ENCODE data around the gene ETDC.
"Not testable (repeated sequence)": the region's sequence is repeated elsewhere in the genome, so short reads cannot be mapped to it uniquely, and the experiment has no call there.

ETDC gene
- 0 reads per million in 9 experiments for total RNA-seq

- Mint-ChIP-seq H3K4me1 (ENCODE audit: low read depth in 2 of 2) (peaks cover 0 to 2% of the 10 kb centered on the region in 2 donors), H3K9me3 (no peaks in the 10 kb centered on the region), H3K27ac (no peak within 1 kb of the TSS), H3K4me3 (no peak within 1 kb of the TSS), H3K36me3 (ENCODE audit: insufficient read depth) (no peaks in the 10 kb centered on the region), H3K27me3 (no peaks in the 10 kb centered on the region)
- ATAC-seq (replicated peaks), result no peak
- no peak for DNase-seq
These were observed at the start of gene ETDC for GRCh38 chrX:135309430-135309923. TSS of gene ETDC (plus strand) at chrX:135309480. CDS start at chrX:135309480, 0 bp downstream.

- H3K9me3 Mint-ChIP-seq; ATAC-seq (replicated peaks); H3K27ac Mint-ChIP-seq; DNase-seq; H3K36me3 Mint-ChIP-seq (ENCODE audit: insufficient read depth); H3K4me3 Mint-ChIP-seq; H3K4me1 Mint-ChIP-seq (ENCODE audit: low read depth in 2 of 2): not testable (repeated sequence)
- peaks cover 18 to 28% of the 10 kb centered on the region in 2 donors for H3K27me3 Mint-ChIP-seq
These were observed 48.3 kb upstream of the ETDC start for GRCh38 chrX:135260976-135261375.

DNA sequence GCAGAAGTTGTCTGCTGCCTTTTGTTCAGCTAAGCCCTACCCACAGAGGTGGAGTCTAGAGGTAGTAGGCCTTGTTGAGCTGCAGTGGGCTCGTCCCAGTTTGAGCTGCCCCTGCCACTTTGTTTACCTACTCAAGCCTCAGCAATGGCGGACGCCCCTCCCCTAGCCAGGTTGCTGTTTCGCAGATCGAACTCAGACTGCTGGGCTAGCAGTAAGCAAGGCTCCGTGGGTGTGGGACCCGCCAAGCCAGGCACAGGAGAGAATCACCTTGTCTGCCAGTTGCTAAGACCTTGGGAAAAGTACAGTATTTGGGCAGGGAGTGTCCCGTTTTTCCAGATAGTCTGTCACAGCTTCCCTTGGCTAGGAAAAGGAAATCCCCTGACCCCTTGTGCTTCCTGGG lies 45.9 kb upstream of the ETDC start:
- H3K4me1 Mint-ChIP-seq (ENCODE audit: low read depth in 2 of 2); ATAC-seq (replicated peaks); DNase-seq; H3K9me3 Mint-ChIP-seq; H3K36me3 Mint-ChIP-seq (ENCODE audit: insufficient read depth); H3K4me3 Mint-ChIP-seq; H3K27ac Mint-ChIP-seq: not testable (repeated sequence)
- H3K27me3 Mint-ChIP-seq, result peaks cover 18 to 28% of the 10 kb centered on the region in 2 donors

DNA sequence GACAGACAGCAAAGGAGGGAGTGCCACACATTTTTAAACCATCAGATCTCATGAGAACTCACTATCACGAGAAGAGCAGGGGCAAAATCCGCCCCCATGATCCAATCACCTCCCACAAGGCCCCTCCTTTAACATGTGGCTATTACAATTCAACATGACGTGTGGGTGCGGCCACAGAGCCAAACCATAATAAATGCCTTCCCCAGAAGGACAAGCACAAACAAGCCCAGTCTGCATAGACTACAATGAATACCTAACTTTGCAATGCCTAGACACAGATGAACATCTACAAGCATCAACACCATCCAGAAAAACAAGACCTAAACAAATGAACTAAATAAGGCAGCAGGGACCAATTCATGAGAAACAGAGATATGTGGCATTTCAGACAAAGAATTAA lies 45.1 kb upstream of the ETDC start:
- no peaks in the 10 kb centered on the region for H3K9me3 Mint-ChIP-seq
- H3K36me3 Mint-ChIP-seq (ENCODE audit: insufficient read depth), result no peaks in the 10 kb centered on the region
- no peaks in the 10 kb centered on the region for H3K4me1 Mint-ChIP-seq (ENCODE audit: low read depth in 2 of 2)
- H3K27ac Mint-ChIP-seq, result no peak overlapping the region
- ATAC-seq (replicated peaks), result no peak
- H3K4me3 Mint-ChIP-seq, result no peak overlapping the region
- peaks cover 18 to 28% of the 10 kb centered on the region in 2 donors for H3K27me3 Mint-ChIP-seq
- DNase-seq, result no peak

- H3K9me3 Mint-ChIP-seq, result peaks cover 0 to 2% of the 10 kb centered on the region in 2 donors
- no peaks in the 10 kb centered on the region for H3K36me3 Mint-ChIP-seq (ENCODE audit: insufficient read depth)
- ATAC-seq (replicated peaks) (no peak), DNase-seq (no peak)
- no peak overlapping the region for H3K4me3 Mint-ChIP-seq
- H3K27ac Mint-ChIP-seq, result no peak overlapping the region
- H3K4me1 Mint-ChIP-seq (ENCODE audit: low read depth in 2 of 2), result no peaks in the 10 kb centered on the region
- H3K27me3 Mint-ChIP-seq, result no peaks in the 10 kb centered on the region
These were observed 36.1 kb upstream of the ETDC start for GRCh38 chrX:135273162-135273561.

- peaks cover 6 to 17% of the 10 kb centered on the region in 2 donors for H3K9me3 Mint-ChIP-seq
- no peaks in the 10 kb centered on the region for H3K27me3 Mint-ChIP-seq
- DNase-seq, result no peak
- H3K36me3 Mint-ChIP-seq (ENCODE audit: insufficient read depth), result no peaks in the 10 kb centered on the region
- no peak overlapping the region for H3K4me3 Mint-ChIP-seq
- no peak for ATAC-seq (replicated peaks)
- H3K27ac Mint-ChIP-seq, result no peak overlapping the region
- H3K4me1 Mint-ChIP-seq (ENCODE audit: low read depth in 2 of 2), result no peaks in the 10 kb centered on the region
These were observed 33.3 kb upstream of the ETDC start for GRCh38 chrX:135275973-135276372.

DNA sequence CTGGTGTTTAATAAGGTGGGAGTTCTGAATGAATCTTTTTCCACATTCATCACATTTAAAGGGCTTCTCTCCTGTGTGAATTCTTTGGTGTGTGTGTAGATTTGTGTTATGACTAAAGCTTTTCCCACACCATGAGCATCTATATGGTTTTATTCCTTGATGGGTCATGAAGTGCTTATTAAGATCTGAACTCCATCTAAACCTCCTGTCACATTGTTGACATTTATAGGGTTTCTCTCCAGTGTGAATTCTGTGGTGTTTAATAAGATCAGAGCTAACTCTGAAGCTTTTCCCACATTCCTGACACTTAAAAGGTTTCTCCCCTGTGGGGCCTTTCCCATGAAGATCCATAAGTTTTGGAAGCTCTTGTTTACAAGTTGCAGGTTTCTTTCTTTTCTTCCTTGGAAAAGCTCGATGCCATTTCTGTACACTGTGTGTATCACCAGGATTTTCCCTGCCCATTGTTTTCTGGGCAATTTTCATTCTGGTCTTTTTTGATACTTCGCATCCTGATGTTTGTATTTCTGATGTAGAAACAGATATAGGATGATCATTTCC lies 21.9 kb upstream of the ETDC start:
- H3K9me3 Mint-ChIP-seq, result no peaks in the 10 kb centered on the region
- no peak overlapping the region for H3K4me3 Mint-ChIP-seq
- no peak overlapping the region for H3K27ac Mint-ChIP-seq
- no peaks in the 10 kb centered on the region for H3K4me1 Mint-ChIP-seq (ENCODE audit: low read depth in 2 of 2)
- H3K36me3 Mint-ChIP-seq (ENCODE audit: insufficient read depth), result no peaks in the 10 kb centered on the region
- ATAC-seq (replicated peaks) (no peak), DNase-seq (no peak)
- no peaks in the 10 kb centered on the region for H3K27me3 Mint-ChIP-seq

DNA sequence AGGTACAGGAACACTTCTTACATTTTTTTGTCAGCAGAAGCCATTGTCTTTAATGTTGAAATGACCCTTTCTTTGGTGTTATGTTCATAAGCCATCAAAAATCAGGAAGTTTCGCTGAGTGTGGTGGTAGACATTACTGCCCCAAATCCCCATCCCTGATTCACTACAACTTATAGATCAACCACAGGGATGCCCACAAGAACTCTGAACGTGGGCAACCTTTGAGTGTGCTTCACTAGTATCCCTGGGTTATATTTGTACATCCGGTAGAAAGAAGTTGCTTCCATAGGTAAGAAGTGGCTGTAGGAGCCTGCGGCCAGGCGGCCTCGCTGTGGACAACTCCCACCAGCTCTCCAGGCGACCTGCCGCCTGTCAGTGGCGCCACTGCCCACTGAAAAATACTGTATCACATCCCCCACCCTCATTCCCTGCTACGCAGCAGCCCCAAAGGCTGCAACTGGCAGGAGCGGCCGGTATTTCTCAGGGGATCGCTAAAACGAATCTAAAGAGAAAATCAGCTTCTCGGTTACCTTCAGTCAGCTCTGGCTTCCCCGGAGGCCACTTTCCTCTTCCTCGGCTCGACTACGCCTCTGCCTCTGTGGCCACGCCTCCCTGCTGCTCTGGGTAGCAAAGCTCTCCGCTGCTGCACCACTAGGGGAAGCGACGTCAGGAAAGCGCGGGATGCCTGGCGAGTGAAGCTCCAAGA lies 13.9 kb upstream of the ETDC start:
- peak overlapping the region; percentile 89 for H3K4me3 Mint-ChIP-seq
- H3K27me3 Mint-ChIP-seq, result no peaks in the 10 kb centered on the region
- H3K9me3 Mint-ChIP-seq, result no peaks in the 10 kb centered on the region
- peaks cover 7 to 11% of the 10 kb centered on the region in 2 donors for H3K4me1 Mint-ChIP-seq (ENCODE audit: low read depth in 2 of 2)
- ATAC-seq (replicated peaks) (peak; percentile 99), DNase-seq (peak; percentile 42 to 54 (median 45))
- peaks cover 9% of the 10 kb centered on the region for H3K36me3 Mint-ChIP-seq (ENCODE audit: insufficient read depth)
- peak overlapping the region; percentile 89 for H3K27ac Mint-ChIP-seq

GRCh38 chrX:135295944-135296305 lies 13.4 kb upstream of the ETDC start:
- DNase-seq (no peak), ATAC-seq (replicated peaks) (peak; percentile 62)
- Mint-ChIP-seq H3K9me3 (no peaks in the 10 kb centered on the region), H3K4me3 (peak overlapping the region; percentile 89), H3K27ac (peak overlapping the region; percentile 89), H3K36me3 (ENCODE audit: insufficient read depth) (peaks cover 9% of the 10 kb centered on the region), H3K4me1 (ENCODE audit: low read depth in 2 of 2) (peaks cover 7 to 11% of the 10 kb centered on the region in 2 donors), H3K27me3 (no peaks in the 10 kb centered on the region)

DNA sequence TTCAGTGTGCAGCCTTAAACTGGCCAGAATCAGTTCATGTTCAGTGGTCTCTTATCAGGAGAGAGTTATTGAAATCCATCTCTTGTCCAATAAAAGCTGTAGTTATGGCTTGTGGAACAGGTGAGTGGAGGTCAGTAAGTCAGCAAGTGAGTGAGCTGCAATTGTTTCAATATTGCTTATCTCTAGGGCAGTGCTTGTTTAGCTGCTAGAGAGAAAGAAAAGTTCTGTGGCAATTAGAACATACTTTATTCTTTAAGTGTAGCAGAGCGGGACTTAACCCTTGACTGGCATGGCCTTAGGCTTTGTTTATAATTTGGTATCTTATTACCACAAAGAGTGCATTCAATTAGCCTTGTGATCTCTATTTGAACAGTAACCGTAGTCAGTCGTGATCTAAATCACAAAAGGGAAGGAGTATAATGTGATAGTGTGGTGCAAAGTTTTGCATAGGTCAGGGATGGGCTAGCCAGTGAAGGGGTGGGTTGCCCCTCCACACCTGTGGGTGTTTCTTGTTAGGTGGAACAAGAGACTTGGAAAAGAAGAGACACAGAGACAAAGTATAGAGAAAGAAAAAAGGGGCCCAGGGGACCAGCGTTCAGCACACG lies 6.9 kb upstream of the ETDC start:
- Mint-ChIP-seq H3K27ac (peak overlapping the region in 1 of 2 donors; percentile 29), H3K4me1 (ENCODE audit: low read depth in 2 of 2) (peaks cover 7 to 10% of the 10 kb centered on the region in 2 donors), H3K27me3 (no peaks in the 10 kb centered on the region), H3K4me3 (no peak overlapping the region), H3K9me3 (no peaks in the 10 kb centered on the region), H3K36me3 (ENCODE audit: insufficient read depth) (no peaks in the 10 kb centered on the region)
- DNase-seq, result no peak
- no peak for ATAC-seq (replicated peaks)

GRCh38 chrX:135304741-135305140 lies 4.5 kb upstream of the ETDC start:
- no peaks in the 10 kb centered on the region for H3K36me3 Mint-ChIP-seq (ENCODE audit: insufficient read depth)
- DNase-seq, result no peak
- no peak overlapping the region for H3K27ac Mint-ChIP-seq
- H3K4me1 Mint-ChIP-seq (ENCODE audit: low read depth in 2 of 2), result peaks cover 4 to 6% of the 10 kb centered on the region in 2 donors
- no peak overlapping the region for H3K4me3 Mint-ChIP-seq
- ATAC-seq (replicated peaks), result no peak
- no peaks in the 10 kb centered on the region for H3K27me3 Mint-ChIP-seq
- no peaks in the 10 kb centered on the region for H3K9me3 Mint-ChIP-seq

- ATAC-seq (replicated peaks) (no peak), DNase-seq (no peak)
- H3K27me3 Mint-ChIP-seq, result no peaks in the 10 kb centered on the region
- H3K27ac Mint-ChIP-seq, result no peak overlapping the region
- no peaks in the 10 kb centered on the region for H3K36me3 Mint-ChIP-seq (ENCODE audit: insufficient read depth)
- peaks cover 4 to 6% of the 10 kb centered on the region in 2 donors for H3K4me1 Mint-ChIP-seq (ENCODE audit: low read depth in 2 of 2)
- no peak overlapping the region for H3K4me3 Mint-ChIP-seq
- H3K9me3 Mint-ChIP-seq, result no peaks in the 10 kb centered on the region
These were observed 2.1 kb upstream of the ETDC start for GRCh38 chrX:135307171-135307570.

- H3K4me1 Mint-ChIP-seq (ENCODE audit: low read depth in 2 of 2), result peaks cover 0 to 2% of the 10 kb centered on the region in 2 donors
- no peak for ATAC-seq (replicated peaks)
- H3K27ac Mint-ChIP-seq, result no peak overlapping the region
- H3K4me3 Mint-ChIP-seq, result no peak overlapping the region
- no peaks in the 10 kb centered on the region for H3K27me3 Mint-ChIP-seq
- no peaks in the 10 kb centered on the region for H3K9me3 Mint-ChIP-seq
- no peak for DNase-seq
- H3K36me3 Mint-ChIP-seq (ENCODE audit: insufficient read depth), result no peaks in the 10 kb centered on the region
These were observed 880 bp upstream of the ETDC start for GRCh38 chrX:135308345-135308855.

GRCh38 chrX:135315864-135316263 lies 6.6 kb downstream of the ETDC start:
- no peaks in the 10 kb centered on the region for H3K9me3 Mint-ChIP-seq
- no peak overlapping the region for H3K4me3 Mint-ChIP-seq
- ATAC-seq (replicated peaks) (no peak), DNase-seq (no peak)
- H3K4me1 Mint-ChIP-seq (ENCODE audit: low read depth in 2 of 2), result no peaks in the 10 kb centered on the region
- H3K36me3 Mint-ChIP-seq (ENCODE audit: insufficient read depth), result no peaks in the 10 kb centered on the region
- H3K27ac Mint-ChIP-seq, result no peak overlapping the region
- H3K27me3 Mint-ChIP-seq, result no peaks in the 10 kb centered on the region

All from effector memory CD8-positive, alpha-beta T cell (primary cell).